Stomach (tissue), 4 donors: ENCODE results near the gene ZNF189.

ENCODE experiments used
- CTCF ChIP-seq, 7 experiments: fragments of 450-650 bp in 4 of 7; fragments of 200-600 bp in 3 of 7; sonication (generic) in 3 of 7; IDR thresholded peaks; one replicate each; pipeline ENCODE4 v1.5.1; 2016 to 2019; ENCODE audit warnings: antibody characterized with exemption in 7 of 7, control low read depth in 2 of 7, mild to moderate bottlenecking in 1 of 7
- EP300 ChIP-seq: sonication (generic); formaldehyde crosslinking; IDR thresholded peaks from one replicate; pipeline ENCODE4 v1.6.1; 2017; ENCODE audit warnings: antibody characterized with exemption
- POLR2A ChIP-seq, 4 donors: fragments of 450-650 bp; IDR thresholded peaks; one replicate each; pipeline ENCODE4 v1.6.1; 2016; ENCODE audit warnings: antibody characterized with exemption in 4 of 4, control low read depth in 2 of 4, mild to moderate bottlenecking in 1 of 4, moderate library complexity in 1 of 4

- TF ChIP-seq CTCF (IDR thresholded peaks at IDR 0.05) (no peak), EP300 (no peak), POLR2A (IDR thresholded peaks at IDR 0.05) (no peak)
Observed at GRCh38 chr9:101450931-101451330, 52.3 kb downstream of the ZNF189 start.
